Osteoblast (primary cell): ENCODE data around the gene ILDR1. TPM values are rescaled to one million over a fixed set of nuclear protein-coding genes. Genes with fewer than 3 reads are reported as not detected.

Source experiments
- DNase-seq: peaks from one replicate; pipeline ENCODE4 v3.0.0; 2011; ENCODE audit warnings: low spot score, mixed read lengths; ENCODE audit not compliant: insufficient read length; ENCODE audit errors: missing footprints
- H2AFZ ChIP-seq: 2 replicates; pipeline ENCODE4 v1.6.0; 2011; ENCODE audit warnings: mild to moderate bottlenecking, low read length
- H3K27ac ChIP-seq: 2 replicates; pipeline ENCODE4 v1.5.1; 2011; ENCODE audit warnings: mild to moderate bottlenecking, low read depth, low read length, moderate library complexity
- H3K27me3 ChIP-seq: 2 replicates; pipeline ENCODE4 v1.6.0; 2012; ENCODE audit warnings: mild to moderate bottlenecking, control low read depth, inconsistent platforms, low read length, moderate library complexity; ENCODE audit not compliant: insufficient read depth
- H3K36me3 ChIP-seq: 2 replicates; pipeline ENCODE4 v1.5.1; 2011; ENCODE audit warnings: mild to moderate bottlenecking, low read length, control low read depth, moderate library complexity; ENCODE audit not compliant: insufficient read depth
- H3K4me1 ChIP-seq: 2 replicates; pipeline ENCODE4 v1.5.1; 2011; ENCODE audit warnings: mild to moderate bottlenecking, low read length, control low read depth, moderate library complexity; ENCODE audit not compliant: insufficient read depth
- H3K4me2 ChIP-seq: 2 replicates; pipeline ENCODE4 v1.6.0; 2011; ENCODE audit warnings: mild to moderate bottlenecking, low read length; ENCODE audit not compliant: insufficient read depth
- H3K4me3 ChIP-seq: fragments of 200-600 bp; sonication (generic); 3 replicates; pipeline ENCODE4 v1.5.1; 2012; ENCODE audit warnings: mild to moderate bottlenecking, low read length, inconsistent platforms; ENCODE audit not compliant: insufficient read depth
- H3K79me2 ChIP-seq: 2 replicates; pipeline ENCODE4 v1.6.0; 2012; ENCODE audit warnings: mild to moderate bottlenecking, low read length, control low read depth, inconsistent platforms; ENCODE audit not compliant: insufficient read depth
- H3K9me3 ChIP-seq: 2 replicates; pipeline ENCODE4 v1.5.1; 2011; ENCODE audit warnings: low read depth, low read length, control low read depth
- H4K20me1 ChIP-seq: 2 replicates; pipeline ENCODE4 v1.6.0; 2012; ENCODE audit warnings: mild to moderate bottlenecking, low read length, control low read depth; ENCODE audit not compliant: insufficient read depth
- CTCF ChIP-seq: IDR thresholded peaks from 2 replicates; pipeline ENCODE4 v1.5.1; 2011; ENCODE audit warnings: mild to moderate bottlenecking, low read depth, low read length, moderate library complexity; ENCODE audit errors: extremely low read depth
- total RNA-seq: library from RNA; depleted of rRNA; stranded (reverse); fragments of >200 nt; gene quantifications from 2 replicates; pipeline ENCODE4 v1.2.3, GENCODE V29; 2012

ILDR1 gene
- total RNA-seq, 1 donor, result not detected

- no peak overlapping the region for H2AFZ ChIP-seq
Measured at GRCh38 chr3:121980450-121980796, 41.6 kb downstream of the ILDR1 start.

GRCh38 chr3:121979734-121980449 lies 42.2 kb downstream of the ILDR1 start:
- Histone ChIP-seq H3K79me2 (no peaks in the 10 kb centered on the region), H3K9me3 (no peaks in the 10 kb centered on the region), H3K27ac (no peak overlapping the region), H3K36me3 (no peaks in the 10 kb centered on the region), H2AFZ (no peak overlapping the region), H3K4me1 (no peaks in the 10 kb centered on the region), H4K20me1 (no peaks in the 10 kb centered on the region), H3K4me3 (no peak overlapping the region), H3K4me2 (no peak overlapping the region), H3K27me3 (no peaks in the 10 kb centered on the region)
- no peak for TF ChIP-seq CTCF
- DNase-seq, result no peak

More at GRCh38 chr3:121980450-121980796, 41.6 kb downstream of the ILDR1 start:
- DNase-seq, result no peak
- no peaks in the 10 kb centered on the region for H4K20me1 ChIP-seq
- H3K4me3 ChIP-seq, result no peak overlapping the region
- H3K4me2 ChIP-seq, result no peak overlapping the region
- H3K4me1 ChIP-seq, result no peaks in the 10 kb centered on the region
- H3K79me2 ChIP-seq, result no peaks in the 10 kb centered on the region
- H3K27ac ChIP-seq, result no peak overlapping the region
- TF ChIP-seq CTCF, result no peak
- H3K9me3 ChIP-seq, result no peaks in the 10 kb centered on the region
- H3K27me3 ChIP-seq, result no peaks in the 10 kb centered on the region
- no peaks in the 10 kb centered on the region for H3K36me3 ChIP-seq

- no peak overlapping the region for H3K27ac ChIP-seq
- H3K9me3 ChIP-seq, result no peaks in the 10 kb centered on the region
- H3K79me2 ChIP-seq, result no peaks in the 10 kb centered on the region
- no peak for TF ChIP-seq CTCF
- H3K4me2 ChIP-seq, result no peak overlapping the region
- no peaks in the 10 kb centered on the region for H3K27me3 ChIP-seq
- no peaks in the 10 kb centered on the region for H3K36me3 ChIP-seq
- H4K20me1 ChIP-seq, result no peaks in the 10 kb centered on the region
- no peak overlapping the region for H2AFZ ChIP-seq
- DNase-seq, result no peak
- no peak overlapping the region for H3K4me3 ChIP-seq
- H3K4me1 ChIP-seq, result no peaks in the 10 kb centered on the region
Measured at GRCh38 chr3:121979246-121979645, 42.8 kb downstream of the ILDR1 start.

GRCh38 chr3:121976727-121977126 lies 45.3 kb downstream of the ILDR1 start:
- no peaks in the 10 kb centered on the region for H4K20me1 ChIP-seq
- H3K36me3 ChIP-seq, result no peaks in the 10 kb centered on the region
- H3K27ac ChIP-seq, result no peak overlapping the region
- H3K79me2 ChIP-seq, result no peaks in the 10 kb centered on the region
- no peaks in the 10 kb centered on the region for H3K4me1 ChIP-seq
- DNase-seq, result no peak
- no peak overlapping the region for H2AFZ ChIP-seq
- no peak overlapping the region for H3K4me3 ChIP-seq
- H3K4me2 ChIP-seq, result no peak overlapping the region
- no peak for TF ChIP-seq CTCF
- no peaks in the 10 kb centered on the region for H3K27me3 ChIP-seq
- H3K9me3 ChIP-seq, result no peaks in the 10 kb centered on the region
